Epithelial cell of proximal tubule (primary cell): ENCODE data around the gene CUX1. TPM values are rescaled to one million over a fixed set of nuclear protein-coding genes. Genes with fewer than 3 reads are reported as not detected.

ENCODE experiments used
- DNase-seq: peaks from one replicate; pipeline ENCODE4 v3.0.0-alpha.2; 2011; ENCODE audit warnings: low read depth
- H3K4me3 ChIP-seq: 2 replicates; pipeline ENCODE4 v1.5.1; 2011; ENCODE audit warnings: low read depth, mild to moderate bottlenecking, low read length
- total RNA-seq: library from RNA; depleted of rRNA; stranded (reverse); fragments of >200 nt; gene quantifications from 2 replicates; pipeline ENCODE4 v1.2.3, GENCODE V29; 2015
- TF ChIP-seq, protein P1 (sequence below): conservative IDR thresholded peaks from 2 replicates; pipeline ENCODE4 v1.5.1; 2012; ENCODE audit warnings: low read depth, mild to moderate bottlenecking, low read length

CUX1 gene
- total RNA-seq, 1 donor from 2014 or later: 37.3 TPM

DNA sequence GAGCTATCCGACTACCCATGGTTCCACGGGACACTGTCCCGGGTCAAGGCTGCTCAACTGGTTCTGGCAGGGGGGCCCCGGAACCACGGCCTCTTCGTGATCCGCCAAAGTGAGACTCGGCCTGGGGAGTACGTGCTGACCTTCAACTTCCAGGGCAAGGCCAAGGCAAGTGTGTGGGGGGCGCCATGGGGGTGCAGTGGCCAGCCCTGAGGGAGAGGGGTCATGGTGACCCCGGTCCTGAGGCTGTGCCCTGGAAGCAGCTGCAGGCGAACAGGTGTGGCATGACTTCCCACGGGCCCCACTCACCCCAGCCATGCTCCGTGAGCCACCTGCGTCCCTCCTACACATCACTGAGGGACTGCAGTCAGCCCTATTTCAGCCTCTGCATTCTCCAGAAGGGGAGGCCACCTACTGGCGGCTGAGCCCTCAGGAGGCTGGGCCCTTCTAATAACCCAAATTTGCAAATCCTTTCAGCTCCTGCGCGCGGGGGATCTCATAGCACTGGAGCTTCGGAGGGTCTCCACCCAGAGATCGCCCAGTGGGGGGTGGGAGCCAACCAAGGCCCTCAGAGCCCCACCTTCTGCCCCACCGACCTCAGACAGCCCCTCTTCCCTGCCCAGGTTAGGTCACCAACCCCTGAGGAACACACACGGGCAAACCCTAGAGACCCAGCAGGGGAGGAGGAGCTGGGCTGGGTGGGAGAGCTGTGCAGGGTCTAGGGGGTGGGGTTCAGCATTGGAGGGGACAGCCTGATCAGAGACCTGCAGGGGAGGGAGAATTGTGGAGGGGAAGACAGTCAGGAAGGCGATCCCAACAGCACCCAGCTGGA lies 500.0 kb downstream of the CUX1 start:
- H3K4me3 ChIP-seq: no peak overlapping the region
- DNase-seq: no peak
- TF ChIP-seq, protein P1, sequence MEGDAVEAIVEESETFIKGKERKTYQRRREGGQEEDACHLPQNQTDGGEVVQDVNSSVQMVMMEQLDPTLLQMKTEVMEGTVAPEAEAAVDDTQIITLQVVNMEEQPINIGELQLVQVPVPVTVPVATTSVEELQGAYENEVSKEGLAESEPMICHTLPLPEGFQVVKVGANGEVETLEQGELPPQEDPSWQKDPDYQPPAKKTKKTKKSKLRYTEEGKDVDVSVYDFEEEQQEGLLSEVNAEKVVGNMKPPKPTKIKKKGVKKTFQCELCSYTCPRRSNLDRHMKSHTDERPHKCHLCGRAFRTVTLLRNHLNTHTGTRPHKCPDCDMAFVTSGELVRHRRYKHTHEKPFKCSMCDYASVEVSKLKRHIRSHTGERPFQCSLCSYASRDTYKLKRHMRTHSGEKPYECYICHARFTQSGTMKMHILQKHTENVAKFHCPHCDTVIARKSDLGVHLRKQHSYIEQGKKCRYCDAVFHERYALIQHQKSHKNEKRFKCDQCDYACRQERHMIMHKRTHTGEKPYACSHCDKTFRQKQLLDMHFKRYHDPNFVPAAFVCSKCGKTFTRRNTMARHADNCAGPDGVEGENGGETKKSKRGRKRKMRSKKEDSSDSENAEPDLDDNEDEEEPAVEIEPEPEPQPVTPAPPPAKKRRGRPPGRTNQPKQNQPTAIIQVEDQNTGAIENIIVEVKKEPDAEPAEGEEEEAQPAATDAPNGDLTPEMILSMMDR: no peak

GRCh38 chr7:102318482-102318971 lies 501.1 kb downstream of the CUX1 start:
- H3K4me3 ChIP-seq: no peak overlapping the region
- TF ChIP-seq, protein P1: peak; percentile 23
- DNase-seq: no peak

GRCh38 chr7:102319671-102320070 lies 502.2 kb downstream of the CUX1 start:
- no peak for DNase-seq
- TF ChIP-seq, protein P1: no peak
- H3K4me3 ChIP-seq: no peak overlapping the region

GRCh38 chr7:102320181-102320580 lies 502.8 kb downstream of the CUX1 start:
- DNase-seq: no peak
- no peak overlapping the region for H3K4me3 ChIP-seq
- TF ChIP-seq, protein P1: no peak

GRCh38 chr7:102320601-102321350 lies 503.4 kb downstream of the CUX1 start:
- no peak for DNase-seq
- TF ChIP-seq, protein P1: no peak
- no peak overlapping the region for H3K4me3 ChIP-seq

GRCh38 chr7:102321351-102322201 lies 504.1 kb downstream of the CUX1 start:
- no peak overlapping the region for H3K4me3 ChIP-seq
- no peak for DNase-seq
- TF ChIP-seq, protein P1: no peak
